Cardiac septum (tissue), 1 donor: ENCODE data around the gene ITGA2B. TPM values are rescaled to one million over a fixed set of nuclear protein-coding genes. Genes with fewer than 3 reads are reported as not detected.

Source experiments
- DNase-seq: peaks from one replicate; pipeline ENCODE4 v3.0.0-alpha.2; 2020; ENCODE audit warnings: low spot score
- intact Hi-C: fragments of 100-400 bp; cut with DNase I; formaldehyde crosslinking; loops from one replicate; pipeline ENCODE4 v1.14.0; 2022
- long read RNA-seq: library from polyadenylated mRNA; unstranded; transcript quantifications from one replicate; pipeline ENCODE4 v2.0.0, GENCODE V29; 2021
- total RNA-seq: library from RNA; stranded (reverse); fragmentation: NEBNext Ultra II Directional; extraction: Animal tissue kit (Norgen Biotek cat#: 25700); gene quantifications from one replicate; pipeline ENCODE4 v1.2.1, GENCODE V29; 2021
- donor health status: DM: no; HTN: no; CAD: no.

The ITGA2B gene
- 1.7 TPM for total RNA-seq
- long read RNA-seq, partial matches to known transcripts: 2 of 2 reads
- long read RNA-seq, other reads (novel, unspliced or antisense): 0 of 2 reads

DNA sequence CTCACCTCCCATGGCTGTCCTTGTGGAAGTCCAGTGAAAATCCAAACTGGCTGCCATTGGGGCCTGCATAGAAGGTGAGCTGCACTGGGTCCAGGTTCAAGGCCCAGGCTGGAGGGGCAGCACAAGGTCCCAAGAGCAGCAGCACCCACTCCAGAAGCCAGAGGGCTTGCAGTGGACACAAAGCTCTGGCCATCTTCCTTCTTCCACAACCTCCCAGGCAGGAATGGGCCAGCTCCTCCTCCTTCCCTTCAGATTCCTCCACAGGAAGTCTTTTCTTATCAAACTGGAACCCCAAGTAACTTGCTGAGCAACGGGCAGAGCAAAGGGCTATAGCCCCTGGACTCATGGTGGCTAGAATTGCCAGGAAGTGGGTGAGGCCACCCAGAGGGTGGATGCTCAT, at the start of gene ITGA2B:
Gene ITGA2B (minus strand): TSS at position 369 of the 400 bp plus-strand sequence. CDS start 176 bp downstream, at position 193.
- intact Hi-C loops: no loop called here
- no peak for DNase-seq

- intact Hi-C loops: no loop called here
- DNase-seq: no peak
Measured at GRCh38 chr17:44439168-44439567, 49.7 kb upstream of the ITGA2B start.

- no peak for DNase-seq
- intact Hi-C loops: no loop called here
Measured at GRCh38 chr17:44438636-44439035, 49.2 kb upstream of the ITGA2B start.

GRCh38 chr17:44436336-44436735, 46.9 kb upstream of the ITGA2B start:
- intact Hi-C loops: no loop called here
- no peak for DNase-seq

- intact Hi-C loops: no loop called here
- no peak for DNase-seq
Measured at GRCh38 chr17:44432254-44433157, 43.1 kb upstream of the ITGA2B start.

DNA sequence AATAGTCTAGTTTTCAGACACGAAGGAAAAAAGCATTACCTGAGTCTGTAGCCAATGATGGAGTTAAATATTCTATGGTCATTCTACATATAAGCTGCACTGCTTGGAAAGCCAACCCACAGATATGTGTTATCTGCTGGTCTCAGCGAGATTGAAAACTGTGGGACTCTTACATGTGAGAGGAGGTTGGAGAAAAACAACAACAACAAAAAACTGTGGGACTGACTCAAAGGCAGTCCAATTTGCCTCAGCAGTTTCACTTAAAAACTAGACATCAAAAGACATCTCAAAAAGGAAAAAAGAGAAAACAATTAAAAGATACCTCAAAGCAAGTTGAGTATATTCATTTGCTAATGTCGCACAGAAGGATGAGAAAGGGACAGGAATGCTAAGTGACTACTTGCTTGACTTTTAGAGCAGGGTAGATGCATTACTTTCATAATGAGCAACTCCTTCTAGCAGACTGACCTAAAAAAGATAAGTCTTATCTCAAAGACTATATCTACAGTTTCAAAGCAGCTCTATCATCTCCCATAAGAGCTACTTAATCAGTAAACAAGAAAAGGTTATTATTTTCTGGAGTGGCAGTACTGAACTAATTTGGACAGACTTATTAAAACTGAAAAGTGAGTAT, 35.5 kb upstream of the ITGA2B start:
- no peak for DNase-seq
- intact Hi-C loops: no loop called here

- DNase-seq: no peak
- intact Hi-C loops: no loop called here
Measured at GRCh38 chr17:44417553-44417952, 28.1 kb upstream of the ITGA2B start.

DNA sequence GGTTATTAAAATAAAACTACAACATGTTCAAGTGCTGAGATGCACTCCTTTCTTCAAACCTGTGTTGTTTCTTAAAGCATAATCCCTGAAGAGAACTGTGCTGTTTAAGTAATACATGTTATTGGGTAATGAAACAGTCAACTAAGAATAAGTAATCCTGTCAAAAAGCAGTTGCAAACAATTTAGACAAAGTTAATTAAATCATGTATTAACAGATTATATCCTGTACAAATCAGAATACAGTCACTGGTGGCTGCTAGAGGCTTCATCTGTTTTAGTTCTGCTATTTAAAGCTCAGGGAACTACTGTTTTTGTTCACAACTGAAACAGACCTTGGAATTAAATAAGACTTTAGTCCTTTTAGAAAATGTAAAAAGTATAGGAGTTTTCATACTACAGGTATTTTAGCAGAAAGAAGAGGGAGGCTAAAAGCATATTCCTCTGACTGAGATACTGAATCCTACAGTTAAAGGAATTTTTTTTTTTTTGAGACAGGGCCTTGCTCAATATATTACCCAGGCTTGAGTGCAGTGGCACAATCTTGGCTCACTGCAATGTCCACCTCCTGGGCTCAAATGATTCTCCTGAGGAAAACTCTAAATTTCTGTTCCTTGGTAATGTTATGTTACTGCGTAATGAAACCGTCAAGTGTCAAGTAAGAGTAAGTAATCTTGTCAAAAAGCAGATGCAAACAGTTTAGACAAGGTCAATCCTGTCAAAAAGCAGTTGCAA, 27.3 kb upstream of the ITGA2B start:
- intact Hi-C loops: no loop called here
- no peak for DNase-seq

DNA sequence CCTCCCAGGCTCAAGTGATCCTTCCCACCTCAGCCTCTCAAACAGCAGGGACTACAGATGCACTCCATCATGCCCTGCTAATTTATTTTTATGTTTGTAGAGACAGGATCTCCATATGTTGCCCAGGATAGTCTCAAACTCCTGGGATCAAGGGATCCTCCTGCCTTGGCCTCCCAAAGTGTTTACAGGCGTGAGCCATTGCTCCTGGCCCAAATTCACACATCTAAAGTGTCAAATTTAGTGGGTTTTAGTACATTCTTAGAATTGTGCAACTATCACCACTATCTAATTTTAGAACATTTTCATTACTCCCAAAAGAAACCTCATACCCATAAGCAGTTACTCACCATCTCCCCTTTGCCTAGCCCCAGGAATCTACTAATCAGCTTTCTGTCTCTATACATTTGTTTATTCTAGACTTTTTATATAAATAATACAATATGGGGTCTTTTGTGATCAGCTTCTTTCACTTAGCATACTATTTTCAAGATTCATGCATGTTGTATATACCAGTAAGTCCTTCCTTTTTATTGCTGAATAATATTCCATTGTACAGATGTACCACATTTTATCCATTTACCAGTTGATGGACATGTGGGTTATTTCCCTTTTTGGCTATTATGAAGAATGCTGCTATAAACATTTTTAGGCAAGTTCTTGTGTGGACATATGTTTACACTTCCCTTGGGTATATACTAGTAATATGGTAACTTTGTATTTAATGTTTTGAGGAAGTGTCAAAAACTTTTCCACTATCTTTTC, 25.1 kb upstream of the ITGA2B start:
- intact Hi-C loops: no loop called here
- no peak for DNase-seq

GRCh38 chr17:44409309-44410028, 20.0 kb upstream of the ITGA2B start:
- no peak for DNase-seq
- intact Hi-C loops: no loop called here

- intact Hi-C loops: no loop called here
- no peak for DNase-seq
Measured at GRCh38 chr17:44408786-44409185, 19.3 kb upstream of the ITGA2B start.

GRCh38 chr17:44402564-44403172, 13.2 kb upstream of the ITGA2B start:
- no peak for DNase-seq

GRCh38 chr17:44400226-44400847, 10.9 kb upstream of the ITGA2B start:
- intact Hi-C loops: no loop called here
- DNase-seq: no peak

More at GRCh38 chr17:44402564-44403172, 13.2 kb upstream of the ITGA2B start:
- intact Hi-C loops: no loop called here

DNA sequence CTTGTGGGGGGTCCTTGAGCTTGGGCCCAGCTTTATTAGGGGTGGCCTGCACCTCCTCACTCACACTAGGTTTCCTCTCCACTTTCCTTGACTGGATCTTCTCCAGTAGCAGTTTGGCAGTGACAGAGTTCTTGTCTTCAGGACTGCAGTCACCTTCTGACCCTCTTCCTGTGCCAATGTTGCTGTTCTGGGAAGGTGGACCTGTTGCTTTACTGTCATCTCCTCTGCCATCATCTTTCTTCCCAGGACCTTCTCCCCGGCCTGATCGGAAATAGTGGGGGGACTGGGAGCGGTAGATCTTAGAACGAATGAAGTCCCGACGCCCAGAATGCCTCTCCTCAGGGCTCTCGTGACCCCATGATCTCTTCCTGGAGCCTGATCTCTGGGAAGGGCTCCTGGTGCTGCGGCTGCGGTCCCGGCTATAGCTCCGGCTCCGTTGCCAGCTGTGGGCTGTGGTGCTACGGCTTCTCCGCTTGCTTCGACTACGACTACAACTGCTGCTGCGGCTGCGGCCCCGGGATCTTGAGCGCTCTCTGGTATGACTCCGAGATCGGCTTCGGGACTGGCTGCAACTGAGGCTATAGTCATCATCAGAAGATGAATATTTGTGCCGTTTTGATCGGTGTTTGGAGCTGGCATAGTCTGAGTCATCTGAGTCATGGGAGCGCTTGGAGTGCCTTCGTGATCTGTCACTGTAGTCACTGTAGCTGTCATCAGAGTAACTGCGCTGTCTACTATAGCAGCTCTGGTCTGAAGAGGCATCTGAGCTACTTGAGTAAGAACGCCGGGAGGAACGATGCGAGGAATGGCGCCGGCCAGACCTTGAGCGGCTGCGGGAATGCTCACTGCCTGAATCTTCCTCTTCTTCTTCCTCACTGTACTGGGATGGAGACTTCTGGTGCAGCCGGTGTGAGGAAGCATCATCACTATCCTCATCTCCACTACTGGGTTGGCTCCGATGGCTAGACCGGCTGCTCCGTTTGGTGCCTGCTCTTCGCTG, 9.5 kb upstream of the ITGA2B start:
- intact Hi-C loops: no loop called here
- DNase-seq: no peak

DNA sequence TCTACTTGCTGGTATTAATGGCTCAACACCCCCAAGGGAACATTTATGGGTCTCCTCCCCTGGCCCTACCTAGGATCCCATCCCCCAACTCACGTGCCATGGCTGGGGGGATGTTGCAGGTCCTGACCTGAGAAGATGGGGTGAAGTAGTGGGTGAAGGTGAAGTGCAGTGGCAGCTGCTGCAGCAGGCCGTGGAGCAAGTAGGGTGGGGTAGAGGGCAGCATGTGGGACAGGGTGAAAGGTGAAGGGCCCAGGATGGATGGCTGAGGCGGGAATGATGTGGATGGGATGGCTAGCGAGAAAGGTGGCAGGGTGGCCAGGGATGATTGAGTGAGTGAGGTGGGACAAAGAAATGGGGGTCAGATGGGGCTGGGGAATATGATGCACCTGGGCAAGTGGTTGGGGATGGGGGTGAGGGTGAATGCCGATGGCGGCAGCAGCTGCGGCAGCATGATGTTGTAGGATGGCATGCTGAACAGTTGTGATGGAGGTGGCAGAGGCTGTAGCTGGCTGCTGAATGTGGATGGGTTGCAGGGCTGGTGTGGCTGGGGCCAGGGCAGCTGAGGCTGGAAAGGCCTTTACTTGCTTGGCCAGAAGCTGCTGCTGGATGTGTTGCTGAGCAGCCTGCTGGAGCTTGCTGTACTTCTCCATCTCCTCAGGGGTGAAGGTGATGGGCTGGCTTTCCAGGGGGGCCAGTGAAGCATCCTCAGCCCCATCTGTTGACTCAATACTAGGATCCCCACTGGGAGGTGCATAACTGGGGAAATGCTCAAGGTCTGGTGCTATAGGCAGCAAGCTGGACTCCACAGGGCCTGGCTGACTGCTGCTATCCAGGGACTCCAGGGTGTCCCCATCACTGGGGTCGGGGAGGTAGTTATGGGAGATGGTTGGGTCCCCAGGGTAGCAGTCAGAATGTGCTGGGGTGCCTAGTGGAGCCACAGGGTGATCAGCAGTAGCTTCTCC, 8.3 kb upstream of the ITGA2B start:
- intact Hi-C loops: no loop called here
- DNase-seq: no peak

- no peak for DNase-seq
- intact Hi-C loops: no loop called here
Measured at GRCh38 chr17:44396946-44397345, 7.5 kb upstream of the ITGA2B start.
